ENCODE results near the gene PLSCR5.

Gene PLSCR5

DNA sequence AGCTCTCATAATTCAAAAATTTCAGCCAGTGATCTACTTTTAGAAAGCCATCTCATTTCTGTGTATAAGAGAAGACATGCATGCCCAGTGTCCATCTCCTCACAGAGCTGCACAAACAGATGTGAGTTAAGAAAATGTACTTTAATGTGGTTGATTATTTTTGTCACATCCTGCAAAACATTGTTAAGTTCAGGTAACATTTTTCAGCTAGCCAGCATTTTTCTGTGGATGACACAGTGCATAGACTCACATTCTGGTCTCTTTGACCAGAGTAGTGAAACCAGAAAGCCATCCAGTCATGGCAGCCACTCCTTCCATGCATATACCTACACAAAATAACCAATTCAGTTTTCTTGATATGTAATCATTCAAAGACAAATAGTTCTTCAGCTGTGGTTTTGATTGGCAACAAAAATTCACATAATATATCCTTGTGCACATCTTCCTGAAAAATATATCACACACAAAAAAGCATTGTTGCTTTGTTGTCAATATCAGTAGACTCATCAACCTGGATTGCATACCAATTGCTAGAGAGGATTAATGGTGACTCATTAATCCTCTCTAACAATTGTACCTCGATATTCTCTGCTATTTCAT is 58.7 kb downstream of the PLSCR5 start:
- in situ Hi-C loops (cut with MboI; ENCODE audit: low sequenced_read_pairs): no loop called here

DNA sequence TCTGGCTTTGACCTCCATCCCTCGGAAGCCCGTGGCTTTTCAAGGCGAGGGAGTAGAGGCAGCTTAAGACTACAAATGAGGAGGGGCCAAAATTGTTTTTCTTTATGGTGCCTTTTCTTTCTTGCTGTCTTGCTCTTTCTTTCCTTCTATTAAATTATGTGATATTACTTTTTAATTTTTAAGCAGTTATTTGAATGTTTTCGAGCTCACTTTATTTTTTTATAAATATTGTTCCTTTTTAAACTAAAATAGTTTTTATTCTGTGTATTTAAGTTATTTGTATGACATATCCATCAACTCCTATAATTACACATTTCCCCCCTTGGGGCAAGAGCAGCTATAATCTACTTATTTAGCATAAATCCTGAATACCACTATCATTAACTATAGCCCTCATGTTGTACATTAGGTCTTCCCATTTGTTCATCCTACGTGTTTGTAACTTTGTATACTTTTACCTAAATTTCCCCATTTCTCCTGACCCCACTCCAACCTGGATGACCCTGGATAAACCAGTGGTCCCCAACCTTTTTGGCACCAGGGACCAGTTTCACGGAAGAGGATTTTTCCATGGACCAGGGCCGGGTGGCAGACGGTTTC is 60.1 kb downstream of the PLSCR5 start:
- in situ Hi-C loops (cut with MboI; ENCODE audit: low sequenced_read_pairs): no loop called here

DNA sequence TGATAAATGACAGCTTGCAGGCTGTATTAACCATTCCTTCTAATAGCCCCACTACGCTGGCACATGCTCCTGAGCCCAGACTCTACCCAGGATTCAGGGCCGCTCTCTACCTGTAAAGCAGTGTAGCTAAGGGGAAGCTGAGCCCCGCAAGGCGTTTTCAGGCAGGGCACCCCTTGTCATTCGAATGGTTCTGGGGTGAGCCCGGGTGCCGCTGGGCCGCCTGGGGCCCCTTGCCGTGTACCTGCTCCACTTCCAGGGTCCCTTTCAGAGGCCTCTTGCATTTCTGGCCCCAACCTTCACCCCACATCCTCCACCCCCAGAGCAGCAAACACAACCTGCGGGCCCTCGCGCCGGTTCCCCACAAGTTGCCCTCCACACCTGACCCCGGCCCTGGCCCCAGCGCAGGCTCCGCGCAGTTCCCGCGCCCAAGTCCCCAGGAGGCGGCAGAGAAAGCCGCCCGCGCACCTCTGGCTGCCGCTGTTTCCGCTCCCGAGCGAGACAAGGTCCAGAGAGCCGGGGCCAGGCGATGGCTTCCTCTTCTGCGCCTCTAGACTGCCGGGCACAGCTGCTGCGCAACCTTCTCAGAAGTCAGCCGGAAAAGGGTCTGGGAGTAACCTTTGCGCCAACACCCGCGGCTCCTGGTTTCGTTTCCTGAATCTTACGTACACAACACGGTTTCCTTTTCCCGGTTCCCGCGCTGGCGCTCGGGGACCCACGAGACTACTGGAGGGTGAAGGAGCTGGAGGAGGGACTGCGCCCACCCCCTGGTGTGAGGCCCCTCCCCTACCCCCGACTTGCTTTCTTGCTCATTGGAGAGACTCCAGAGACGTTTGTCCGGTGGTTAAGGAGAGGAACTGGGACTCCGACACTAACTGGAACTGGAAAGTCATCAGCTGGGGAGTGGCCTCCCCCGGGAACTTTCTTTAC is 60.9 kb downstream of the PLSCR5 start, which contains the start of gene PLSCR1:
TSS of gene PLSCR1 (minus strand) at position 606 of the 927 bp plus-strand sequence. CDS start 8,055 bp downstream, outside the sequence.
- in situ Hi-C loops (cut with MboI; ENCODE audit: low sequenced_read_pairs): no loop called here

DNA sequence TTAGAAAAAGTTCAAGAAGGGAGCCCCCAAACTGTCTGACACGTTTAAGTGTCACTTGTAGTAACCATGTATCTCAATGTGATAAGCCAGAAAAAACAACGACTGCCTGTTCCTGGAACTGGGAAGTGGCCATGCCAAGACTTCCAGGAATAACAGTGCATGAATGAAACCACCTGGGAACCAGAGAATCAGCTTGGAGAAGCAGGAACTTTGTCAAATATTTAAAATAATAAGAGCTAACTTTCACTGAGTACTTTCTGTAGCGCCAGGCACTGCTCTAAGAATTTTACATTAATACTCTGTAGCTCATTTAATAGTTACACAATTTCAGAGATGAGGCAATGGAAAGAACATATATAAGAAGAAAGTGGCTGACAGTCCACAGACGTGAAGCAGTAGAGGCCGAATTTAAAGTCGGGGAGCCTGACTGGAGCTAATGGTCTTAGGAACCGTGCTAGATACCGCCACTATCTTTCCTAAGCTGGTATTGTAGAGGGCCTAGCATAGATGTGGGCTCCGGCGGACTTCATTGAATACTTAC is 61.6 kb downstream of the PLSCR5 start:
- in situ Hi-C loops (cut with MboI; ENCODE audit: low sequenced_read_pairs): no loop called here

DNA sequence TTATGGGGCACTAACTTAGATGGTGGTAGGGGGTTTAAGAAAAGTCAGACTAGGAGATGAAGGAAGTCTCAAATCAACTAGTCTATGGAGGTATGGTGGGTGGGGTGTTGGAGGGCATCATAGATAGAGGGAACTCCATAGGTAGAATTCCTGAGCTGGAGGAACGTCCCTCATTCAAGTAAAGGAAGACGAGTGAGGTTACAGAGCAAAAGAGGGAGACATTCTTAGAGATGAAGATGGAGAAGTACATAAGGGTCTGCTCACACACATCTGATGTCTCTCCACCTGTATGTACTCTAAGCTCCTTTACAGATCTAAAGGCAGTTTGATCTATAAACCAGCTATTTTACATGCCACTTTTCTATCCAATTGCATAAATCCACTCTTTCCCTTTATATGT is 62.2 kb downstream of the PLSCR5 start:
- in situ Hi-C loops (cut with MboI; ENCODE audit: low sequenced_read_pairs): no loop called here

DNA sequence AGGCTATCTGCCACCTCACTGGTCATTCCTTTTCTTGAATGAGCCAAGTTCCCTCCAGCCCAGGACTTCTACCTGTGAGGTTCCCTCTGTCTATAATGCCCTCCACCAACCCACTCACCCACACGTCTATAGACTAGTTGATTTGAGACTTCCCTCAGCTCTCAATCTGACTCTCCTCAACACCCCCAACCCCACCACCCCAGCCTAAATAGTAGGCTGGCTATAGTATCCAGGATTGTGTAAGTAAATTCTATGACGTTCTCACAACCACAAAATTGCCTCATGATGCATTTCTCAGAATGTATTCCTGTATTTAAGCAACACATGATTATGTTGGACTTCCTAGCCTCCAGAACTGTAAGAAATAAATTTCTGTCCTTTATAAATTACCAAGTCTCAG is 63.0 kb downstream of the PLSCR5 start:
- in situ Hi-C loops (cut with MboI; ENCODE audit: low sequenced_read_pairs): no loop called here

DNA sequence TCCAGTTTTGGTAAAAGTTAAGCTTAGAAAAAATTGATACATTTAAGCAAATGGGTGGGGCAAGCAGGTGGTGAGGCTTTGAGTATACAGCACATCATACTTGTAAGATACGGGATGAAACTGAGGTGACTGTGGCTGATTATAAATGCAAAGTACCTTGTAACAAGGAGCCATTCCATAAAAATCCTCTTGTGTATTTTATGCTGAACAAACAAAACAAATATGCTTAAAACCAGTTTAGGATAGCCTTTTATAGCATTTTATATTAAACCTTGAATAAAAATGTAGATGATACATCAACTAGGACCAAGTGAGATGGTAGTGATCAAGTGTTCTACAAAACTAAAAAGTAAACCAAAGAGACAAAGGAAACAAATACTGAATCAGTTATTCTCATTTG is 64.2 kb downstream of the PLSCR5 start:
- in situ Hi-C loops (cut with MboI; ENCODE audit: low sequenced_read_pairs): no loop called here

DNA sequence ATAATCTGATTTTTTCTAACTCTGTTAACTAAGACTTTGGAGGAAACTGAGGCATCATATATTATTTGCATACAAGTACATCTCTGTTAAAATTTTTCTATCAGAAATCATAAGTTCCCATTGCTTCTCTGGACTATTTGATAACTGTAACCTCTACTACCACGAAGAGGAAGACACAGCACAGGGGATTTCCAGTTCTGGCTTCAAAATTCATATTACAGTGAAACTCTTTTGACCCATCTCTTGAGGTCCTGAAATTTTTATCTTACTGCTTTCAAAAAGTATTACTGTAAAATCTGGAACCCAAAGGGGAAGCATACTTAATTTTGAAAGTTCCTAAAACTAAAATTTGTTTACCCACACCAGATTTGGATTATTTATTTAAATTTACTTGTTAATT is 64.9 kb downstream of the PLSCR5 start:
- in situ Hi-C loops (cut with MboI; ENCODE audit: low sequenced_read_pairs): no loop called here

DNA sequence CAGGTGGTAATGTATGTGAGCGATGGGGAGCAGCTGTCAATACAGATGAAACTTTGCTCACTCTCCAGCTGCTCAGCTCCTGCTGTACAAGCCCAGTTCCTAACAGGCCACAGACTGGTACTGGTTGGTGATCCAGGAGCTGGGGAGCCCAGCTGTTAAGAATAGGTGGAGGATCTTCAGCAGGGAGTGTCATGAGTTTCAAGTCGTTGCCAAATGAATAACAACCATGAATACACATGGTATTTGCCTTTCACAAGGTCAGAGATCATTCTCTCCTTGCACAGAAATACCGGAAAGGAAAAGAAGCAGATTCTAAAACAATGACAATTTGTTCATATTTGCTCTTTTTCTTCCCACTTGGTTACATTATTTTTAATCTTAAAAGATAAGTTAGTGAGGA is 65.8 kb downstream of the PLSCR5 start:
- in situ Hi-C loops (cut with MboI; ENCODE audit: low sequenced_read_pairs): no loop called here

DNA sequence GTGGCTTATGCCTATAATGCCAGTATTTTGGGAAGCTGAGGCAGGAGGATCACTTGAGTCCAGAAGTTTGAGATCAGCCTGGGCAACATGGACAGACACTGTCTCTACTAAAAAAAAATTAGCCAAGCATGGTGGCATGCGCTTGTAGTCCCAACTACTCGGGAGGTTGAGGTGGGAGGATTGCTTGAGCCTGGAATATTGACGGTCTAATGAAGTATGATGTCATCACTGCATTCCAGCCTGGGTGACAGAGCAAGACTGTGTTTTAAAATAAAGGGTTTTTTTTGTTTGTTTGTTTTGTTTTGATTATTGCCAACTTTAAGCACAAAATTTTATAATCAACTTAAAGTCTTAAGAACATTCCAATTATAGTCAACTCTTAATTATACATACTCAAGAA is 67.5 kb downstream of the PLSCR5 start:
- in situ Hi-C loops (cut with MboI; ENCODE audit: low sequenced_read_pairs): no loop called here

DNA sequence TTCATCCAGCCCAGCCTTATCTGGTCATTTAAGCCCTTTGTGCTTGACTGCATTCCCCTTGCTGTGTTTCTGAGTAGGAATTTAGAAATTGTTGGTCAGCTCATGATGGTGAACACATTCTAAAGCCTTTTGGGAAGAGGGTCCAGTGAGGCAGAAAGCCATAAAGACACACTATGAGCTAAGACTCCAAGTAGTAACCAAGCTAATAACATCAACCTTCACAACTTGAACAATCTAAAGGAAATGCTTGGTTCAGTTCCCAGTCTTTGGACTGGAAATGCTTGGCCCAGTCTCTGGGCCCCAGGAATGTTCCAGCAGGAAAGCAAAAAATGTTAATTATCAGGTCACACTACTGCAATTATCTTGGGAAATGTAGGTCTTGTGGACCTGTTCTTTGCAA is 68.5 kb downstream of the PLSCR5 start:
- in situ Hi-C loops (cut with MboI; ENCODE audit: low sequenced_read_pairs): no loop called here

All from HL-60/S4 (cell line).